HG03045 (cell line): Measurements from ENCODE around the gene TCFL5.

Source experiments
- ATAC-seq: cut with Tn5 transposase; IDR thresholded peaks from one replicate; pipeline ENCODE4 v1.9.1; 2021; ENCODE audit warnings: mild to moderate bottlenecking, moderate library complexity; ENCODE audit not compliant: unreplicated experiment

TCFL5 gene

DNA sequence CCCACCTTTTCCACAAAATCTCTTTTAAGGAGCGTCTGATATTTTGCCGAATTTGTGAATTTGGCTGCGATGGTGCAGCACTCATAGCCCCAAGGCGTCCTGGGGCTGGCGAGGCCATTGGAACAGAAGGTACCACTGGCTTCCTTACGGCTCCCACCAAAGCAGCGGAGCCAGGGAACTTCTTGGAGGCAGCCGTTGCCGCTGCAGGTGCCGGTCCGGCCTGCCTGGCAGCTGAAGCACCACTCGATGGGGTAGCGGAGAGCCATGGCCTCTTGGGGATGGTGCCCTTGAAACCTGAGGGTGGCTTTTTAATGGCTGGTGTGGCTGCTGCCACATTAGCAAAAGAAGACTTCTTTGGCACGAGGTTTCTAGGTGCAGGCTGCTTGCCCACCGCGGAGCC is 34.9 kb upstream of the TCFL5 start:
- no peak for ATAC-seq

DNA sequence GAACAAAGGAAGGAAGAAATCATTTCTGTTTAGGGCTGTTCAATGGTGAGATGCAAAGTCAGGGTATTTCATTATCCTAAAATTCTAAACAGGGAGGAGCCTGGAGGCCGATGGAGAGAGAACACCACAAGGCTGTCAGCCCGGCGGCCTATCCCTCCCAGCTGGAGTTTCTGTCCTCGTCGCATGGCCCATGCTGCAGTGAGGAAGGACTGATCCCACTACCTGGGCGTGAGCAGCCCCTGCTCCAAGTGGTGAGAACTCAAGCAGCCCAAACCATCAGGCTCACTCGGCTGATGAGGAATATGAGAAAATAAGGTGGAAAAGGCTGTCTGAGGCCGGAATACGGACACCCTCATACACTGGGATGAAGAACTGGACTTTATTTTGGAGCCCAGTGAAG is 33.9 kb upstream of the TCFL5 start:
- no peak for ATAC-seq

GRCh38 chr20:62894261-62894660 is 32.6 kb upstream of the TCFL5 start:
- ATAC-seq, result no peak

- ATAC-seq, result no peak
Measured at GRCh38 chr20:62893700-62894099, 32.1 kb upstream of the TCFL5 start.

DNA sequence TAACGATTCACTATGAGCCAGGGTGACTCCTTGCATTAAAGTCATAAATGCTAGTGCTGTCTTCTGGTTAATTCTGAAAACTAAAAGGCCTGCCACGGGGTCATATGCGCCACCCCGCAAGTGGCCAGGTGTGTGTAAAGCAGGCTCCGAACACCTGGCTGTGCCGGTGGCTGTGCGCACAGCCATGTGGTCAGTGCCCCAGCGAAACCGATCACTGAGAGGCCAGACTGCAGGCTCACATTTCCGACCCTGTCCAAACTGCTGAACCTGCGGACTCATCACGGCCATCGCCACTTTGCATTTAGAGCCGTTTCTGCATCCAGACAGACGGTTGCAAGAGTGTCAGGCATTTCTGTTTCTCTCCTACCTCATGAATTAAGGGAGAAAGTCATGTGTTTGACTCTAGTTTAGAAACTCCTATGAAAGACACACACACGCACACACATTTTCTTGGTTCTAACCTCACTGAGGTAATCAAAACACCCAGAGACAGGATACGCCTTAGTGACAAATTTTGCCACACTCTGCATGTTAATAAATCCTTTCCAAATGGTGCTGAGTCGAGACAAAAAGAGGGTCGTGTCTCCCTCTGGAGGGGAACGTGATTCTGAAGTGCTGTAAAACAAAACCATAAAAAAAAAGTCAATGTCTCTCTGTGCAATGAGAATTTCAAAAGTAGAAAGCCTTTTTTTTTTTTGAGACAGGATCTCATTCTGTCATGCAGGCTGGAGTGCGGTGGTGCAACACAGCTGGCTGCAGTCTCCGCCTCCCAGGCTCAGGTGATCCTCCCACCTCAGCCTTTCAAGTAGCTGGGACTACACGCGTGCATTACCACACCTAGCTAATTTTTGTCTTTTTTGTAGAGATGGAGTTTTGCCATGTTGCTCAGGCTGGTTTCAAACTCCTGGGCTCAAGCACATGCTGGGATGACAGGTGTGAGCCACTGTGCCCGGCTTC is 31.0 kb upstream of the TCFL5 start:
- no peak for ATAC-seq

- no peak for ATAC-seq
Measured at GRCh38 chr20:62891111-62891510, 29.5 kb upstream of the TCFL5 start.

DNA sequence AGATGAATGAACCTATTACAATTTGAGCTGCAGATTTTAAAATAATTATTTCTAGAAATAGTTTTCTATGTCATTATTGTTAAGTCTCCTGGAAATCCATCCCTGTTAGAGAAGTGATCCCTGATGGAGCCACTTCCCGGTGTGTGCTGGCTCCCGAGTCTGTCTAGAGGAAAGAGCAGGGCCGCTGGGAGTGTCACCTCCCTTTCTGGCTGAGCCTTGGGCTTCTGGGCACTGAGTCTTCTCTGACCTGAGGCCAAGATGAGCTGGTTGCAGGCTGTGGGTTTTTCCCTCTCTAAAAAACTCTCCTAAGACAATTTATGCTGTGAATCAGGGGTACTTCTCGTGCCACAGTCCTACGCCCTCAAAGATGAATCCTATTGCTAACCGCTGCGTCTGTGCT is 28.8 kb upstream of the TCFL5 start:
- ATAC-seq, result no peak

DNA sequence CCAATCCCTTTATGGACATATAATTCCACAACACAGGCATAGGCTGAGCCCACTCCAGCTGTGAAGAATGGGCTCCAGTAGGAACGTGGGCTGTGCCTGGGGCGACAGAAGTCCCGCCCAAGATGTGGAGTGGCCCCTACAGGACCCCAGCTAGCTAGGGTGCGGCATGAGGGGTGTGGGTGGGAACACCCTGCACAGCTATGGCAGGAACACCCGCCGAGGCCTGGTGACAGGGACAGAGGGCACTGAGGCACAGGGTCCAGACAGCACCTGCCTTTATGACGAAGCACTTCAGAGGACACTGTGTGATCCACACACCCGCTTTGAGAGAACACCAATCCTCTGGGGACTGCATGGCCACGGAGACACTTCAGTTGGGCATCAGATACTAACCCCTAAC is 28.2 kb upstream of the TCFL5 start:
- no peak for ATAC-seq

- ATAC-seq, result no peak
Measured at GRCh38 chr20:62889411-62889810, 27.8 kb upstream of the TCFL5 start.

DNA sequence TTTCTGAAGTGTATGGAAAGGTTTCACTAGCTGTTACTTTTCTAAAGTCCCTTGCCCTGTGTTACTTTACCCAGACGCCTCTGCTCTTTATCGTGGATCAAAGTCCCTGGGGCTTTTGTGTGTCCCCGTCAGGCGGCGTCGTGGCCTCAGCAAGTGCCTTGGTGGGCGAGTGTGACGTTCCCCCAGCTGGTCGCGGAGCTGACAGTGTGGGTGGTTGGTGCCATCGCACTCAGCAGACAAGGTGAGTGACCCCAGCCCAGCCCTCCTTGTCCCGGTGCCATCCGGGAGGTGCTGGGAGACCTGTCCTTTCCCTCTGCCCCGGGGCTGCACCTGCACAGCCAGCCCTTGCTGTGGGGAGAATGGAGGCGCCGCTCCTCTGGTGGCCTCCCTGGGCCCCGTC is 27.3 kb upstream of the TCFL5 start:
- no peak for ATAC-seq

- no peak for ATAC-seq
Measured at GRCh38 chr20:62888406-62888805, 26.8 kb upstream of the TCFL5 start.

DNA sequence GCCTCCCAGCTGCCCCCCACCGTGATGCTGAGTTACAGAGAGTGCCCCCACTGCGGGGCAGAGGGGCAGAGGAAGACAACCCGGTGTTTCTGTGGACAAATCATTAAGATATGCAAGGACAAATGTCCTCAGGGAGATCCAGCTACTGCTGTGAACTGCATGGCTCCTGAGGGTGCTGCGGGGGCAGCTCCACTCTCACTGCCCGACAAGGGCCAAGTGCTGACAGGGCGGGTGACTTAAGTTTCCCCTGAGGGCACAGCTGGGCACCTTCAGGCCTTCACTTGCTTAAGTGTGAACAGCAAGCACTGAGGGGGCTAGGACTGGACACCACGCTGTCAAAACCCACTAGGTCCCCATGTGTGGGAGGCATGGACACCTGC is 26.2 kb upstream of the TCFL5 start:
- ATAC-seq, result no peak

DNA sequence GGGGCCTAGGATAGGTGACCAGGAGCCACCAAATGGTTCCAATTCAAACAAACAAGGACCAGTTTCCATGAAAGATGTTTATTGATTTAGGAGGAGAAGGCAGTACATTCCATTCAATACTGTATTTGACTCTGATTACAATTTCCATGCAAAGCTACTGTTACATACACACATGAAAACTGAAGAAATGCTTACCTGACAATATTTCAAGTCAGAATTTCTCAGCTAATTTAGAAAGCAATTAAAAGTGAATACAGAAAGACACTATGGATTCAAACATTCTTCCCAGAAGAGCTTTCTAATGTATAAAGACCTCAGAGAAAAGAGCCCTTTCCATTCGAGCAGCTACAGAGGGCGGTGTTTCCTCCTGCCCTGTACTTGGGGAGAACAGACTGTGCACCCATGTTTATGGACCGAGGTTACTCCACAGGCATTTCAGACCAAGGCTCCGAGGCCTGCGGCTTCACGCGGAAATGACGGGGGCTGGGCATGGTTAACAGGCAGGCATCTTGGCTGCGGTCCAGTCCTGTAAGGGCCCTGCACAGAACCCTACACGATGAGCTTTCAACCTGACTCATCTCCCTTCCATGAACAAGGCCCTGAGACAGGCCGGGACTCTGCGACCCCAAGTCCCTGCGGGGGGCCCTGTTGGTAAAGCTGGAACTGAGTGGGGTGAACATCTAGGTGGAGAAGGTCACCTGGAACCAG is 25.7 kb upstream of the TCFL5 start:
- no peak for ATAC-seq

- ATAC-seq, result no peak
Measured at GRCh38 chr20:62886709-62887058, 25.1 kb upstream of the TCFL5 start.

- no peak for ATAC-seq
Measured at GRCh38 chr20:62885896-62886708, 24.5 kb upstream of the TCFL5 start.

DNA sequence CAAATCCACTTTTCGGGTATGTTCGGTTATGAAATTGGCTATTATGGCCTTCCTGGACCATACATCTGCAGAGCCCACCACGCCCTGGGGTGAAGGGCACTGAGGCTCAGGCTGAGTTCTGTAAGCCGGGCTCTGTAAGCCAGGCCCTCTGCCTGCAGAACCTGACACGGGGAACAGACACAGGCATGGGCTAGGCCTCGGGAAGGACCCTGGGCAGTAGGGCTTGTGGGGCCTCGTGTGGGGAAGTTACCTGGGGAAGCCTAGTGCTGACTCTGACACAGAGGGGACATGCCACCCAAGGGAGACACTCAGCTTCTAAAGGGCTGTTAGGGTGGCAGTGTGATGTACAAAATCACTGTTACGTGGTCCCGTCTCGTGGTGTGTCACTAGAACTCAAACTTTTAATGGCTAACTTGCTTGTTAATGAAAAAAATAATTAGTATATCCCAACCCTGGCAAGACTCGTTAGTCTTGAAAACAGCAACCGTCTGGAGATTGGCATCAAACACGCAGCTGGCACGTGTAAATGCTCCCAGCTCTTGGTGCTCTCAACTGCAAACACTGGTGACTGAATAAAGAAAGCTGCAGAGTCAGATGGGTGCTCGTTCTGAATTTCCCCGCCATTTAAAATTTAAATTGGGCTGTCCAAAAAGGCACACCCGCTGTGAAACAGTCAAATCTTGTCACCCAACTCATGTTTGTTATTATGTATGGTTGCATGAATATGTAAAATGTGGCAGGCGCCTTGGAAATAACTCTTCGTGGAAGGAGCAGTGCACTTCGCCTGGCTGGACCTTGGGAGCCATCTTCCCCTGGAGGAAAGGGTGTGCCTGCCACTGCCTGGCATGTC is 23.6 kb upstream of the TCFL5 start:
- no peak for ATAC-seq

DNA sequence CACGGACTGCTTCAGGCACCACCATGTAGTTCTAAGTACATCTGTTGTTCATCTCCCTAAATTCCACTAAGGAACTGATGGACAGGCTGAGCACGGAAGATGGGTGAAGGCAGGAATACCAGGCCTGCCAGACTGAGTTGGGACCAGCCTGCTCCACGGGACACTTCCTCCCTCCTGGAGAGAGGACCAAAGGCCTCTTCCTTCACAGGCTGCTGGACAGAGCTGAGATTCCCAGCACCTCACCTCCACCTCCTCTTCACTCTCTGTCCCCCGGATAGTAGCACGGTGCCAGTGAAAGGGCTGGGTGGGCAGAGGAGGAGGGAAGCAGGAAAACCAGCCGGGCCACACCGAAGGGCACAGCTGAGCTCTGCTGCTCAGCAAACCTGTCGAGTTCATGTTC is 22.9 kb upstream of the TCFL5 start:
- ATAC-seq, result no peak

GRCh38 chr20:62882426-62882825 is 20.8 kb upstream of the TCFL5 start:
- ATAC-seq, result no peak

DNA sequence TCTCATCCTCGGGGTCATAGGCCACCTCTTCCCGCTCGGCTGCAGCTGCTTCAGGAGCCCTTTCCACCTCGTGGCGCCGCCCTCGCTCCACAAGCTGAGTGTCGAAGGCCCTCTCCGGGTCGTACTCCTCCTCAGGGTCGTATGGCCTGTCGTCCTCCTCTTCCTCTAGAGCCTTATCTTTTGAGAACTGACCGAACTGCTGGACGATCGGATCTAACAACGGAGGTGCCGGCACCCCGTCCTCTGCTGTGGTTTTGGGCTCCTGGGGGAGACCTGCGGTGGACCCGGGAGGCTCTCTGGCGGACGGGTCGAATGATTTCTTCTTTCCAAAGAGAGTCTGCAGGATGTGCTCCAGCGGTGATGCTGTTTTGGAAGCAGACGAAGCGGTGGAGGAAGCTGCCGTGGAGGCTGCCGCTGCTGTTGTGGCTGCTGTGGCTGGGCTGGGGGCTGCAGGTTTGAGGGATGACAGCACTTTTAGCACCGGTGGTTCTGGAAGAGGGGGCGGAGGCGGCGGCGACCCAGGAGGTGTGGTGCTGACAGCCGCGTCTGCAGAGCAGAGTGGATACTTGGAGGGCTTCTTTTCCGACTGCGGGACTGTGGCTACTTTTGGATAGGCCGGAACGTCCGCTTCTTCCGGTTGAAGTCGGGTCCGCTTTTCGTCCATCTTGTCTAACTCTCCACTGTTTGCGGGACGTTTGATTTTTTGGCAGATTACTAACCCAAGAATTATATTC is 20.2 kb upstream of the TCFL5 start:
- no peak for ATAC-seq
